SK-N-SH (cell line): ENCODE measurements around the gene LCN9.

Source experiments
- CTCF ChIP-seq: fragments of 200-600 bp; sonication (generic); IDR thresholded peaks from 2 replicates; pipeline ENCODE4 v1.6.1; 2017; ENCODE audit warnings: antibody characterized with exemption, mild to moderate bottlenecking, moderate library complexity
- EP300 ChIP-seq, 2 experiments: IDR thresholded peaks; 2 replicates each; pipeline versions ENCODE4 v1.4.0 to v1.6.1; 2012; ENCODE audit warnings: borderline replicate concordance in 1 of 2, low read depth in 1 of 2, low read length in 1 of 2
- POLR2AphosphoS5 ChIP-seq: IDR thresholded peaks from 2 replicates; pipeline ENCODE4 v1.6.1; 2012; ENCODE audit warnings: low read depth, low read length
- ZBTB33 ChIP-seq: IDR thresholded peaks from 2 replicates; pipeline ENCODE4 v1.4.0; 2012; ENCODE audit warnings: low read depth, borderline replicate concordance

- TF ChIP-seq ZBTB33 = no peak
- no peak for TF ChIP-seq POLR2AphosphoS5
- no peak for TF ChIP-seq CTCF
- TF ChIP-seq EP300 (IDR thresholded peaks at IDR 0.05; ENCODE audit: borderline replicate concordance in 1 of 2, low read depth in 1 of 2, low read length in 1 of 2) = no peak
These were observed 21.6 kb downstream of the LCN9 start for GRCh38 chr9:135684691-135685090.
